ENCODE measurements around the gene MBD1.

DNA sequence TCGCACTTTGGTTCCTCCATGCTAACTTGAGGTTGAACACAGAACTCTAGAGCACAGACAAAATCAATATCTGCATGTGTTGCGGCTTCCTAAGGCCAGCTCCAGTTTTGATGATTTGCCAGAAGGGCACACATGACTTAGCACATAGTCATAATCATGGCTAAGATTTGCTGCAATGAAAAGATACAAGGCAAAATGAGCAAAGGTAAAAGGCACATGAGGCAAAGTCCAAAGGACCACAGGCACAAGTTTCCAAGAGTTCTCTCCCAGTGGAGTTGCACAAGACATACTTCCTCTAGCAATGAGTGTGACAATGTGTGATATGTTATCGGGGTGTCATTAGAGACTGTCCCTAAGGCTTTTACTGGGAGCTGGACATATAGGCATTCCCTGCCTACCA, 30.3 kb upstream of the MBD1 start:
- TF ChIP-seq YY1 (IDR thresholded peaks at IDR 0.05; ENCODE audit: insufficient read depth, insufficient read length) (no peak), SUZ12 (IDR thresholded peaks at IDR 0.05; ENCODE audit: extremely low read depth, insufficient read depth, insufficient read length) (no peak), ZNF274 (IDR thresholded peaks at IDR 0.05; ENCODE audit: low read depth, low read length) (no peak)

All from NT2/D1 (cell line).